K562 (cell line): Measurements from ENCODE around the gene BLOC1S4.

Experiments used
- POLR2AphosphoS5 ChIP-seq: IDR thresholded peaks from 2 replicates; pipeline ENCODE4 v1.6.1; 2011; ENCODE audit warnings: mild to moderate bottlenecking, low read depth, low read length, moderate library complexity; ENCODE audit not compliant: control insufficient read depth, insufficient read depth
- SRF ChIP-seq, 2 experiments: fragments of 250-450, 450-650 bp in 1 of 2; sonication (Bioruptor Pico) in 1 of 2; sonication (generic) in 1 of 2; formaldehyde crosslinking; IDR thresholded peaks; 2 replicates each; pipeline versions ENCODE4 v1.5.0 to v1.5.1; 2020 to 2022; ENCODE audit warnings: mild to moderate bottlenecking in 1 of 2, missing genetic modification reagents in 1 of 2
- ZNF165 ChIP-seq: fragments of 250-450 bp; sonication (Bioruptor Pico); IDR thresholded peaks from 2 replicates; pipeline ENCODE4 v1.4.0; 2020; ENCODE audit warnings: borderline replicate concordance
- TF ChIP-seq, protein P1 (sequence below): fragments of 450-650 bp; IDR thresholded peaks from 2 replicates; pipeline ENCODE4 v1.6.1; 2017; ENCODE audit warnings: antibody characterized with exemption

DNA sequence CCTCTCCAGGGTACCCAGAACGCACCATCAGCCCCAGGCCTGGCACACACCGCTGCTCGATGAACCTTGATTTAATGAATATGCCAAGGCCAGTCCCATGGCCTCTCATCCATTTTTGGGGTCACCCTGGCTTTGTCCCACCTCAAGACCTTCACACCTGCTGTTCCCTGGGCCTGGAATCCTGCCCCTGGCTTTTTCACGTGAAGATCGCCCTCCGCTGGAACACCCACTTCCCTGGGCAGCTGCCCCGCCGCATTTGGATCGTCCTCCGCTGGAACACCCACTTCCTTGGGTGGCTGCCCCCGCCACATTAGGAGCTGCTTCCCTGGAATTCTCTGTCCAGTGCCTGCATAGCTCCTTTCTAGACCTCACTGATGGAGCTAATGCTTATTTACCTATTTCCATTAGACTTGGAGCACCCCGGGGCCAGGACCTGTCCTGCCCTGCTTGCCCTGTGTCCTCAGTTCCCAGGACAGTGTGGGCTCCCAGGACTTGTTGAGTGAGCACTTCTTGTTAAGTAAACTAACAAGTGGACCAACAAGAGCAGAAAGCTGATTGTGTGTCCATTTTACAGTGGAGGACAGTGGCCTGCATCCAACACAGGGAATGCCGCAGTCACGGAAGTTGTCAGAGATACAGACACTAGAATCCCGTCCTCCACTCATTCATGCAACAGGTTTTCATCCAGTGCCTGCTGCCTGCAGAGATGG is 12.5 kb downstream of the BLOC1S4 start:
- TF ChIP-seq, protein P1, sequence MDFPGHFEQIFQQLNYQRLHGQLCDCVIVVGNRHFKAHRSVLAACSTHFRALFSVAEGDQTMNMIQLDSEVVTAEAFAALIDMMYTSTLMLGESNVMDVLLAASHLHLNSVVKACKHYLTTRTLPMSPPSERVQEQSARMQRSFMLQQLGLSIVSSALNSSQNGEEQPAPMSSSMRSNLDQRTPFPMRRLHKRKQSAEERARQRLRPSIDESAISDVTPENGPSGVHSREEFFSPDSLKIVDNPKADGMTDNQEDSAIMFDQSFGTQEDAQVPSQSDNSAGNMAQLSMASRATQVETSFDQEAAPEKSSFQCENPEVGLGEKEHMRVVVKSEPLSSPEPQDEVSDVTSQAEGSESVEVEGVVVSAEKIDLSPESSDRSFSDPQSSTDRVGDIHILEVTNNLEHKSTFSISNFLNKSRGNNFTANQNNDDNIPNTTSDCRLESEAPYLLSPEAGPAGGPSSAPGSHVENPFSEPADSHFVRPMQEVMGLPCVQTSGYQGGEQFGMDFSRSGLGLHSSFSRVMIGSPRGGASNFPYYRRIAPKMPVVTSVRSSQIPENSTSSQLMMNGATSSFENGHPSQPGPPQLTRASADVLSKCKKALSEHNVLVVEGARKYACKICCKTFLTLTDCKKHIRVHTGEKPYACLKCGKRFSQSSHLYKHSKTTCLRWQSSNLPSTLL, result no peak
- no peak for TF ChIP-seq POLR2AphosphoS5
- TF ChIP-seq ZNF165 (CRISPR knock-in tag), result no peak
- no peak for TF ChIP-seq SRF (CRISPR knock-in tag; IDR thresholded peaks at IDR 0.05)
